Measurements from ENCODE around the gene TVP23A. TPM values are rescaled to one million over a fixed set of nuclear protein-coding genes. Genes with fewer than 3 reads are reported as not detected.

TVP23A gene
- total and polyA plus RNA-seq, 10 of the 15 experiments (the other 5 are each of a cell fraction or from before 2014, with no cell fraction given), result 1.1 to 6.4 (median 2.2) TPM

- TF ChIP-seq REST (IDR thresholded peaks at IDR 0.05; ENCODE audit: low read depth, low read length), result no peak
- no peak for TF ChIP-seq ETV6 (conservative IDR thresholded peaks at IDR 0.05 in 1 of 2, IDR thresholded peaks at IDR 0.05 in 1 of 2; ENCODE audit: borderline replicate concordance in 1 of 2, low read depth in 1 of 2)
- no peak for TF ChIP-seq PRDM15 (CRISPR knock-in tag; IDR thresholded peaks at IDR 0.05)
- no peak for TF ChIP-seq CEBPB (IDR thresholded peaks at IDR 0.05; ENCODE audit: borderline replicate concordance in 1 of 2, low read depth in 2 of 2, low read length in 2 of 2)
- TF ChIP-seq SPI1 (IDR thresholded peaks at IDR 0.05; ENCODE audit: borderline replicate concordance, insufficient read depth, low read depth, low read length), result no peak
- TF ChIP-seq SMARCA5 (IDR thresholded peaks at IDR 0.05), result no peak
- TF ChIP-seq FOXK2 (IDR thresholded peaks at IDR 0.05), result no peak
- no peak for TF ChIP-seq ATF2 (IDR thresholded peaks at IDR 0.05; ENCODE audit: low read length)
- TF ChIP-seq KAT2A (conservative IDR thresholded peaks at IDR 0.05; ENCODE audit: control insufficient read depth, low read depth, low read length), result no peak
- no peak for TF ChIP-seq CHD4 (IDR thresholded peaks at IDR 0.05)
- TF ChIP-seq NR2F1 (conservative IDR thresholded peaks at IDR 0.05), result no peak
- no peak for TF ChIP-seq ZZZ3 (IDR thresholded peaks at IDR 0.05; ENCODE audit: control insufficient read depth, insufficient read length, low read depth)
- no peak for TF ChIP-seq MXI1 (IDR thresholded peaks at IDR 0.05; ENCODE audit: low read depth, low read length)
Measured at GRCh38 chr16:10839279-10839666, 20.7 kb upstream of the TVP23A start (continued).
